HEK293T (cell line): Measurements from ENCODE around the gene RHNO1.
"Not testable (repeated sequence)": the region's sequence is repeated elsewhere in the genome, so short reads cannot be mapped to it uniquely, and the experiment has no call there.

Experiments
- CTCF ChIA-PET: fragments of 350-600 bp; formaldehyde crosslinking; extraction: SDS; loops from one replicate; lab custom pipeline; 2021; ENCODE audit warnings: antibody characterized with exemption, inconsistent platforms; lab: Yijun Ruan, JAX
- POLR2A ChIA-PET: fragments of 350-600 bp; formaldehyde crosslinking; extraction: SDS; loops from one replicate; lab custom pipeline; 2020; ENCODE audit warnings: antibody characterized with exemption, inconsistent platforms; lab: Yijun Ruan, JAX
- DNase-seq: peaks from one replicate; pipeline ENCODE4 v3.0.0; 2012; ENCODE audit warnings: mixed read lengths; ENCODE audit errors: extremely low spot score
- ARNT ChIP-seq: fragments of 450-650 bp; IDR thresholded peaks from 2 replicates; pipeline ENCODE4 v1.6.1; 2017; ENCODE audit warnings: mild to moderate bottlenecking
- BHLHE40 ChIP-seq: fragments of 450-650 bp; IDR thresholded peaks from 2 replicates; pipeline ENCODE4 v1.6.1; 2016; ENCODE audit warnings: mild to moderate bottlenecking, moderate library complexity, borderline replicate concordance
- CTBP1 ChIP-seq: fragments of 450-650 bp; IDR thresholded peaks from 2 replicates; pipeline ENCODE4 v1.6.1; 2016; ENCODE audit warnings: borderline replicate concordance
- ELF4 ChIP-seq: fragments of 450-650 bp; IDR thresholded peaks from 2 replicates; pipeline ENCODE4 v1.6.1; 2017; ENCODE audit warnings: antibody characterized with exemption
- FOXA1 ChIP-seq: fragments of 450-650 bp; IDR thresholded peaks from 2 replicates; pipeline ENCODE4 v1.6.1; 2016; ENCODE audit warnings: mild to moderate bottlenecking
- FOXK2 ChIP-seq: fragments of 450-650 bp; IDR thresholded peaks from 2 replicates; pipeline ENCODE4 v1.6.1; 2016; ENCODE audit warnings: mild to moderate bottlenecking
- FOXM1 ChIP-seq: fragments of 450-650 bp; IDR thresholded peaks from 2 replicates; pipeline ENCODE4 v1.6.1; 2017; ENCODE audit warnings: mild to moderate bottlenecking, borderline replicate concordance
- HDGF ChIP-seq: fragments of 450-650 bp; IDR thresholded peaks from 2 replicates; pipeline ENCODE4 v1.6.1; 2017; ENCODE audit warnings: antibody characterized with exemption, borderline replicate concordance
- L3MBTL2 ChIP-seq: fragments of 450-650 bp; conservative IDR thresholded peaks from 2 replicates; pipeline ENCODE4 v1.6.1; 2016; ENCODE audit warnings: mild to moderate bottlenecking
- LEF1 ChIP-seq: fragments of 450-650 bp; IDR thresholded peaks from 2 replicates; pipeline ENCODE4 v1.6.1; 2017; ENCODE audit warnings: mild to moderate bottlenecking, borderline replicate concordance
- NFRKB ChIP-seq: fragments of 450-650 bp; IDR thresholded peaks from 2 replicates; pipeline ENCODE4 v1.6.1; 2016; ENCODE audit warnings: mild to moderate bottlenecking, moderate library complexity
- SP1 ChIP-seq: fragments of 450-650 bp; IDR thresholded peaks from 2 replicates; pipeline ENCODE4 v1.6.1; 2017
- SUZ12 ChIP-seq: fragments of 450-650 bp; IDR thresholded peaks from 2 replicates; pipeline ENCODE4 v1.6.1; 2016; ENCODE audit warnings: mild to moderate bottlenecking
- TARDBP ChIP-seq: fragments of 450-650 bp; IDR thresholded peaks from 2 replicates; pipeline ENCODE4 v1.6.1; 2016
- ZNF384 ChIP-seq: fragments of 450-650 bp; IDR thresholded peaks from 2 replicates; pipeline ENCODE4 v1.6.1; 2016
- TF ChIP-seq, protein P1 (sequence below): fragments of 450-650 bp; IDR thresholded peaks from 2 replicates; pipeline ENCODE4 v1.6.1; 2016

The RHNO1 gene

DNA sequence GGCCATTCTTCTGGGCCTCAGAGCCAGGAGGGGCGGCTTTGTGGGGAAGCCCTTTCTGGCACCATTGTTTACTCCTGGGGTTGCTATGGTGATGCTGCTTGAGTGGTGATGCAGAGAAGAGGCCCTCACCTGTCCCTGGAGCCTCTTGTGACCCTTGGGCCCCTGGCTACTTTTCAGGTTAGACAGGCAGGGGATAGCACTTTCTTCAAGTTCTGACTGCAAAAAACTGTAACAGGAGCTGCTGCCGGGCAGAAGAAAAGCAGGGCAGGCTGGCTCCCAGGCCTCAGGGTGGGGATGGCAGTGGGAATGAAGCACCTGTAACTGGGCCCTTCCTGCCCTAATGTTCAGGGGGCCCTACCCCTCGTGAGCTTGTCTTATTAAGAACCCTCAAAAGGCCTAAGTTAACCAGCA lies 20.0 kb upstream of the RHNO1 start, which contains the start of gene TEX52:
TSS of gene TEX52 (minus strand) at position 19 of the 411 bp plus-strand sequence. CDS start at position 6, 13 bp downstream.
- CTCF ChIA-PET = interaction anchor here (1.0 to 1.4 kb wide), 3 partner anchors 11 to 177 kb away, joined by 3 to 5 read pairs (median 4); no protein-coding TSS in a partner anchor
- POLR2A ChIA-PET = interaction anchor here (1.5 kb wide), 1 partner anchor 11 kb away, joined by 4 read pairs; no protein-coding TSS in a partner anchor
- DNase-seq = no peak
- TF ChIP-seq LEF1 (no peak), FOXK2 (no peak)

DNA sequence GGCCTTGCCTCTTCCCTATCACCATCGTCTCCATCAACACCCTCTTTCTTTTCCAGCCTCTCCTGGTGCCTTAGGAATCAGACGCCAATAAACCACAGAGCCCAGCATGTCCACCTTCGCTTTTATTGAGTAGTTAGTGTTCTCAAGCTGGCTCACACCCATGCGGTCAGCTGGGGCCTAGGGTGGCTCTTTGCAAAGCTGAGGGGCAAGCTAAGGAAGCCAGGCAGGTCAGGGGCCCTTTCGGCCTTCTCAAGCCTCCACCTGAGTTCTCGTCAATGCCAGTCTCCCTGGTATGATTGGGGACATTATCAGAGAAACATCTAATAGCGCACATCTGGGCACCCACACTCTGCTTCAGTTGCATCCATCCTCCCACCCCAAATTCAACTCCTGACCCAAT lies 19.4 kb upstream of the RHNO1 start:
- ChIA-PET POLR2A (interaction anchor here (1.5 kb wide), 1 partner anchor 11 kb away, joined by 4 read pairs; no protein-coding TSS in a partner anchor), CTCF (interaction anchor here (1.2 to 1.4 kb wide), 3 partner anchors 11 to 177 kb away, joined by 3 to 5 read pairs (median 3); no protein-coding TSS in a partner anchor)
- no peak for DNase-seq
- TF ChIP-seq SP1 (no peak), FOXM1 (no peak), ELF4 (no peak), L3MBTL2 (no peak), TARDBP (no peak), FOXA1 (no peak), NFRKB (no peak)
- TF ChIP-seq, protein P1, sequence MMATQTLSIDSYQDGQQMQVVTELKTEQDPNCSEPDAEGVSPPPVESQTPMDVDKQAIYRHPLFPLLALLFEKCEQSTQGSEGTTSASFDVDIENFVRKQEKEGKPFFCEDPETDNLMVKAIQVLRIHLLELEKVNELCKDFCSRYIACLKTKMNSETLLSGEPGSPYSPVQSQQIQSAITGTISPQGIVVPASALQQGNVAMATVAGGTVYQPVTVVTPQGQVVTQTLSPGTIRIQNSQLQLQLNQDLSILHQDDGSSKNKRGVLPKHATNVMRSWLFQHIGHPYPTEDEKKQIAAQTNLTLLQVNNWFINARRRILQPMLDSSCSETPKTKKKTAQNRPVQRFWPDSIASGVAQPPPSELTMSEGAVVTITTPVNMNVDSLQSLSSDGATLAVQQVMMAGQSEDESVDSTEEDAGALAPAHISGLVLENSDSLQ = no peak

DNA sequence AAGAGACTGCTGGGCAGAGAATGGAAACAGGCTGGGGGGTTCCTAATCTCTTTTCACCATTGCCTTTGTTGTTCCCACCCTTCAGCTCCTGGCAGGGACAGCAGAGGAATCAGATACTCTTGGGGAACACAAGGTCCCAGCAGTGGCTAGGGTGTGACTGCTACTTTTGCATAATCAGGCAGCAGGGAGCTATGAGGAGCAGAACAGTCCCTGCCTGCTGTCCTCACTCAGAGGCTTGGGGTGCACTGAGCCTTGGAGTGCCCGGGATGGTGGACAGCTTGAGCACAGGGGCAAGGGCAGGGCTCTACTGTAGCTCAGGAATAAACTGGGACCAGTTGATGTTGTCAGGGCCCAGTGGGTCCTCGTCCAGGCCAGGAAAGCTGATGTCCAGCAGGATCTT lies 18.7 kb upstream of the RHNO1 start:
- no peak for TF ChIP-seq LEF1
- no peak for TF ChIP-seq TARDBP
- TF ChIP-seq, protein P1 = no peak
- no peak for TF ChIP-seq NFRKB
- TF ChIP-seq CTBP1 = no peak
- no peak for TF ChIP-seq ARNT
- TF ChIP-seq HDGF = no peak
- TF ChIP-seq BHLHE40 = no peak
- TF ChIP-seq ELF4 = no peak
- TF ChIP-seq FOXM1 = no peak
- no peak for TF ChIP-seq SP1
- no peak for TF ChIP-seq FOXK2
- TF ChIP-seq ZNF384 = no peak
- CTCF ChIA-PET = interaction anchor here (1.3 kb wide), 1 partner anchor 12 kb away, joined by 3 read pairs; no protein-coding TSS in a partner anchor
- DNase-seq = no peak
- POLR2A ChIA-PET = interaction anchor here (1.5 kb wide), 1 partner anchor 12 kb away, joined by 4 read pairs; no protein-coding TSS in a partner anchor

DNA sequence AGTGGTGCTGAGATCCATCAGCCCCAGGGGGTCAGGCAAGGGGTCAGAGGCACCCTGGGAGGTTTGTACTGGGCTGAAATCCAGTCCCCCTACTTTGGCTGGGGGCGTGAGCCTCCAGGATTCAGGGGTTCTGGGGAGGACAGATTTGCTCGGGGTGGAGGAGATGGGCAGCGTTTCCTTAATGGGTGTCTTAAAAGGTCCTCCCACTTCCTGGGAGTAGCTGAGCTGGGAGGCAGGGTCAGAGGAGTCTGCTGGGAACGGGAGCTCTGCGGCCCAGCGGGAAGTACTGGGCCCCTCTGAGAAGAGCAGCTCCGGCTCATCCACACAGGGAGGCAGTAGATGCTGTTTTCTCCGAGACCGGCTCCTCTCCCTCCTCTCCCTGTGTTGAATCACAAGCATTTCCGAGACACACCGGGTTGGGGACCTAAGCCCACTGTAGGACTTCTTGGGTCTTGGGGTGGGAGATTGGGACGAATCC lies 18.0 kb upstream of the RHNO1 start:
- no peak for DNase-seq
- TF ChIP-seq ZNF384 (no peak), FOXK2 (no peak), BHLHE40 (no peak), CTBP1 (no peak), FOXM1 (no peak), LEF1 (no peak), ARNT (no peak), ELF4 (no peak), SP1 (no peak), HDGF (no peak), L3MBTL2 (no peak), TARDBP (no peak), SUZ12 (no peak), FOXA1 (no peak)
- TF ChIP-seq, protein P1 = no peak
- CTCF ChIA-PET = interaction anchor here (1.3 kb wide), 1 partner anchor 13 kb away, joined by 3 read pairs; no protein-coding TSS in a partner anchor
- POLR2A ChIA-PET = no interaction called here

DNA sequence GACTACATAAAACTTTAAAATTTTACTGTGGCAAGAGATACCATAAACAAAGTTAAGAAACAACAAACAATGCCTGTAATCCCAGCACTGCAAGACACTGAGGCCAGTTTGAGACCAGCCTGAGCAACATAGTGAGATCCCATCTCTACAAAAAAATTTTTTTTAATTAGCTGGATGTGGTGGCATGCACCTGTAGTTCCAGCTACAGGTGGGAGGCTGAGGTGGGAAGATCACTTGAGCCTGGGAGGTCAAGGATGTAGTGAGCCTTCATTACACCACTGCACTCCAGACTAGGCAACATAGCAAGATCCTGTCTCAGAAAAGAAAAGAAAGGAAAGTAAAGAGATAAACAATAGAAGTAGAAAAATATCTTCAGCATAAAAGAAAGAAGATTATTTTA lies 16.9 kb upstream of the RHNO1 start:
- ChIA-PET POLR2A (no interaction called here), CTCF (no interaction called here)
- TF ChIP-seq TARDBP (no peak), FOXK2 (no peak), ARNT (no peak), L3MBTL2 (no peak), SUZ12 (no peak), CTBP1 (no peak)
- TF ChIP-seq, protein P1 = no peak
- no peak for DNase-seq

DNA sequence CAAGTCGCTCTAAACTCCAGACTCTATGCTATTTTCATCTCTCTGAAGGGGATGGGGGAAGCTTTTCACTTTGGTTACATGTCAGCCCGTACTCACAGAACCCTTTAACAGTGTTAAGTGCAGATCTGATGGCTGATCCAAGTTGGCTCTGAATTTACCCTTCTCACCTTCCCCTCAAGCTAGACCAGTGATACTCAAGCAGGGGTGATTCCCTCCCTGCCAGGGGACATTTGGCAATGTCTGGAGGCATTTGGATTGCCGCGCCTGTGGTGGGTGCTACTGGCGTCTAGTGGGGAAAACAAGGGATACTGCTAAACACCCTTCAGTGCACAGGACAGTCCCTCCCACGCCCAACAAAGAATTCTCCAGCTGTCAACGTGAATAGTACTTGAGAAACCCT lies 14.1 kb upstream of the RHNO1 start:
- no peak for DNase-seq
- ChIA-PET POLR2A (interaction anchor here (1.3 kb wide), 1 partner anchor 14 kb away, joined by 3 read pairs; the partner anchor contains the start of genes FOXM1 and RHNO1), CTCF (no interaction called here)
- TF ChIP-seq NFRKB (no peak), ZNF384 (no peak), L3MBTL2 (no peak), ARNT (no peak)
- TF ChIP-seq, protein P1 = no peak

DNA sequence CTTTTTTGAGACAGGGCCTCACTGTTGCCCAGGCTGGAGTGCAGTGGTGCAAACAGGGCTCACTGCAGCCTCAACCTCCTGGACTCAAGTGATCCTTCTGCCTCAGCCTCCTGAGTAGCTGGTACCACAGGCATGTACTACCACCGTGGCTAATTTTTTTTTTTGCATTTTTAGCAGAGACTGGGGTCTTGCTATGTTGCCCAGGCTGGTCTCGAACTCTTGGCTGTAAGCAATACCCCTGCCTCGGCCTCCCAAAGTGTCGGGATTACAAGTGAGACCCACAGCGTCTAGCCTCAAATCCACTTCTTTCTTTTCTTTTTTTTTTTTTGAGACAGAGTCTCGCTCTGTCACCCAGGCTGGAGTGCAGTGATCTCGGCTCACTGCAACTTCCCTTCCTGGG lies 13.6 kb upstream of the RHNO1 start:
- not testable (repeated sequence) for DNase-seq
- ChIA-PET POLR2A (interaction anchor here (1.3 to 2.0 kb wide), 2 partner anchors 13 to 14 kb away, joined by 3 to 10 read pairs; partner anchors contain the start of genes FOXM1 and RHNO1), CTCF (interaction anchor here (1.3 kb wide), 1 partner anchor 10 kb away, joined by 4 read pairs; no protein-coding TSS in a partner anchor)
